ENCODE results near the gene VAV3.

DNA sequence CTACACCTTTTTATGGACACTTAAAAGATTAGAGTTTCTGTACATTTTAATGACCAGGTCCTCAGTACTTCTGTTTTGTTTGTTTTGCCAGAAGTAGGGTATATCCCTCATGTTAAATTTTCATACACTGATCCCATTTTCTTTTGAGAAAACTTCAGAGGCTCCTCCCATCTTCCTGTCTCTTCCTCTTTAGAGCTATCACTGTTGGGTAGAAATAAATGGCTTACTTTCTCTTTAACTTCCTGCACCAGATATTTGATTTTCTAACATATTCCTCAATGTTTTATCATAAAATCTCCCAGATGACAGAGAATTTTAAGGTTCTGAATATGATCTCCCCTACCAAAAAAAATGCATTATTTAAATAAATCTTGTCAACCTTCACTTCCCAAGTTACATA is 23.4 kb downstream of the VAV3 start:
- TF ChIP-seq, protein P1, sequence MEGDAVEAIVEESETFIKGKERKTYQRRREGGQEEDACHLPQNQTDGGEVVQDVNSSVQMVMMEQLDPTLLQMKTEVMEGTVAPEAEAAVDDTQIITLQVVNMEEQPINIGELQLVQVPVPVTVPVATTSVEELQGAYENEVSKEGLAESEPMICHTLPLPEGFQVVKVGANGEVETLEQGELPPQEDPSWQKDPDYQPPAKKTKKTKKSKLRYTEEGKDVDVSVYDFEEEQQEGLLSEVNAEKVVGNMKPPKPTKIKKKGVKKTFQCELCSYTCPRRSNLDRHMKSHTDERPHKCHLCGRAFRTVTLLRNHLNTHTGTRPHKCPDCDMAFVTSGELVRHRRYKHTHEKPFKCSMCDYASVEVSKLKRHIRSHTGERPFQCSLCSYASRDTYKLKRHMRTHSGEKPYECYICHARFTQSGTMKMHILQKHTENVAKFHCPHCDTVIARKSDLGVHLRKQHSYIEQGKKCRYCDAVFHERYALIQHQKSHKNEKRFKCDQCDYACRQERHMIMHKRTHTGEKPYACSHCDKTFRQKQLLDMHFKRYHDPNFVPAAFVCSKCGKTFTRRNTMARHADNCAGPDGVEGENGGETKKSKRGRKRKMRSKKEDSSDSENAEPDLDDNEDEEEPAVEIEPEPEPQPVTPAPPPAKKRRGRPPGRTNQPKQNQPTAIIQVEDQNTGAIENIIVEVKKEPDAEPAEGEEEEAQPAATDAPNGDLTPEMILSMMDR (IDR thresholded peaks at IDR 0.05; ENCODE audit: low read depth, low read length, poor library complexity, severe bottlenecking), result no peak
- no peak for TF ChIP-seq EZH2phosphoT487 (IDR thresholded peaks at IDR 0.05; ENCODE audit: borderline replicate concordance, low read length)
